ENCODE data around the gene TBC1D22A.

GRCh38 chr22:46723882-46724281 is 38.6 kb upstream of the TBC1D22A start:
- TF ChIP-seq CTCF (IDR thresholded peaks at IDR 0.05) (no peak), POLR2A (IDR thresholded peaks at IDR 0.05) (no peak)

Data from Peyer's patch (tissue), 4 donors.